B cell (primary cell): Measurements from ENCODE around the gene ITPR1. TPM values are rescaled to one million over a fixed set of nuclear protein-coding genes. Genes with fewer than 3 reads are reported as not detected.

Source experiments
- ATAC-seq: fragments of 200-7000 bp; cut with Tn5 transposase; one replicate; pipeline ENCODE4 v1.10.0; 2021; ENCODE audit warnings: low read depth, mild to moderate bottlenecking, moderate number of reproducible peaks, moderate library complexity
- CTCF ChIA-PET: fragments of 350-600 bp; sonication (Branson Sonifier 250); formaldehyde crosslinking; loops from one replicate; lab custom pipeline; 2021; ENCODE audit warnings: antibody characterized with exemption, inconsistent platforms; lab: Charles Lee
- POLR2A ChIA-PET: fragments of 350-600 bp; sonication (Branson Sonifier 250); formaldehyde crosslinking; loops from one replicate; lab custom pipeline; 2021; ENCODE audit warnings: antibody characterized with exemption; lab: Charles Lee
- DNase-seq: peaks from one replicate; pipeline ENCODE4 v3.0.0; 2013
- H2AFZ ChIP-seq: 2 replicates; pipeline ENCODE4 v1.6.1; 2012; ENCODE audit warnings: mild to moderate bottlenecking, low read depth, low read length; ENCODE audit not compliant: insufficient read depth, poor library complexity, severe bottlenecking
- H3K27ac ChIP-seq, 2 donors: 1 replicate in 1 of 2; 2 replicates in 1 of 2; pipeline ENCODE4 v1.5.1; 2012 to 2013; ENCODE audit warnings: low read length in 2 of 2, mild to moderate bottlenecking in 2 of 2, moderate library complexity in 1 of 2
- H3K27me3 ChIP-seq, 4 experiments: fragments of 200-600 bp in 1 of 4; sonication (generic) in 1 of 4; replicated peaks in 1 of 4; 1 replicate in 2 of 4; 2 replicates in 2 of 4; pipeline versions ENCODE4 v1.6.1 to v1.7.0; 2013 to 2016; ENCODE audit warnings: low read length in 3 of 4, mild to moderate bottlenecking in 2 of 4, mixed read lengths in 1 of 4, moderate library complexity in 1 of 4; ENCODE audit not compliant: insufficient read depth in 4 of 4, control insufficient read depth in 3 of 4; ENCODE audit errors: control extremely low read depth in 1 of 4
- H3K36me3 ChIP-seq, 2 experiments: replicated peaks in 1 of 2; 1 replicate in 1 of 2; 2 replicates in 1 of 2; pipeline versions ENCODE4 v1.6.1 to v1.7.1; 2013; ENCODE audit warnings: low read length in 1 of 2; ENCODE audit not compliant: insufficient read depth in 2 of 2, control insufficient read depth in 1 of 2; ENCODE audit errors: control extremely low read depth in 1 of 2, extremely low read depth in 1 of 2
- H3K4me1 ChIP-seq, 2 donors: fragments of 200-600 bp in 1 of 2; sonication (generic) in 1 of 2; 1 replicate in 1 of 2; 2 replicates in 1 of 2; pipeline versions ENCODE4 v1.5.1 to v1.6.1; 2013 to 2017; ENCODE audit warnings: low read length in 2 of 2; ENCODE audit not compliant: control insufficient read depth in 2 of 2, insufficient read depth in 2 of 2
- H3K4me2 ChIP-seq: replicated peaks from 2 replicates; pipeline ENCODE3; 2012; ENCODE audit warnings: mild to moderate bottlenecking, low read depth, low read length; ENCODE audit not compliant: poor library complexity, severe bottlenecking
- H3K4me3 ChIP-seq, 5 experiments: fragments of 200-600 bp in 1 of 5; sonication (generic) in 1 of 5; 1 replicate in 3 of 5; 2 replicates in 2 of 5; pipeline versions ENCODE4 v1.5.1 to v1.7.0; 2011 to 2016; ENCODE audit warnings: low read length in 4 of 5, mild to moderate bottlenecking in 4 of 5, low read depth in 2 of 5, control low read depth in 1 of 5, moderate library complexity in 1 of 5; ENCODE audit not compliant: insufficient read depth in 1 of 5; ENCODE audit errors: control extremely low read depth in 1 of 5, extremely low read depth in 1 of 5
- H3K79me2 ChIP-seq: fragments of 200-600 bp; sonication (generic); one replicate; pipeline ENCODE4 v1.6.0; 2016; ENCODE audit warnings: low read length; ENCODE audit not compliant: control insufficient read depth, insufficient read depth
- H3K9ac ChIP-seq: fragments of 200-600 bp; sonication (generic); 2 replicates; pipeline ENCODE4 v1.6.1; 2017; ENCODE audit warnings: mild to moderate bottlenecking, low read length, moderate library complexity
- H3K9me3 ChIP-seq, 3 donors: one replicate each; pipeline versions ENCODE4 v1.6.1 to v1.7.1; 2013; ENCODE audit warnings: low read length in 2 of 3; ENCODE audit not compliant: control insufficient read depth in 2 of 3, insufficient read depth in 1 of 3; ENCODE audit errors: control extremely low read depth in 1 of 3
- H4K20me1 ChIP-seq: 2 replicates; pipeline ENCODE4 v1.6.0; 2012; ENCODE audit warnings: mild to moderate bottlenecking, low read length; ENCODE audit not compliant: insufficient read depth, control insufficient read depth, poor library complexity, severe bottlenecking
- H3K27ac Mint-ChIP-seq: one replicate; pipeline ENCODE4 v1.8.0; 2021; ENCODE audit warnings: mixed read lengths
- H3K27me3 Mint-ChIP-seq: one replicate; pipeline ENCODE4 v1.8.0; 2021; ENCODE audit warnings: mixed read lengths
- H3K4me1 Mint-ChIP-seq: one replicate; pipeline ENCODE4 v1.8.0; 2021; ENCODE audit warnings: mixed read lengths
- H3K4me3 Mint-ChIP-seq: one replicate; pipeline ENCODE4 v1.8.0; 2021; ENCODE audit warnings: mixed read lengths
- H3K9me3 Mint-ChIP-seq: one replicate; pipeline ENCODE4 v1.8.0; 2022; ENCODE audit warnings: mixed read lengths; ENCODE audit not compliant: insufficient read depth
- EZH2 ChIP-seq: IDR thresholded peaks from 2 replicates; pipeline ENCODE4 v1.6.1; 2012; ENCODE audit warnings: borderline replicate concordance, low read depth, mild to moderate bottlenecking, moderate library complexity, low read length; ENCODE audit not compliant: insufficient read depth, poor library complexity, severe bottlenecking
- WGBS: methylation state at CpG from one replicate; pipeline ENCODE4 v1.1.5; 2013; ENCODE audit warnings: missing lambda C conversion rate; ENCODE audit not compliant: insufficient coverage; 5-methylcytosine and 5-hydroxymethylcytosine counted together
- intact Hi-C: fragments of 100-400 bp; cut with micrococcal nuclease; formaldehyde crosslinking; loops from one replicate; pipeline ENCODE4 v1.10.0; 2022
- polyA plus RNA-seq: library from polyadenylated mRNA; depleted of rRNA; stranded (reverse); fragments of >200 nt; gene quantifications from 2 replicates; pipeline ENCODE4 v1.2.3, GENCODE V29; 2012
- total RNA-seq, 2 donors: library from RNA; stranded (reverse); fragments of 120-200 nt in 1 of 2; gene quantifications; 1 replicate in 1 of 2; 2 replicates in 1 of 2; pipeline versions ENCODE4 v1.2.3 to v1.2.4, GENCODE V29; 2013 to 2022
- TF ChIP-seq, protein P1 (sequence below): fragments of 200-600 bp; IDR thresholded peaks from one replicate; pipeline ENCODE4 v1.8.0; 2022; ENCODE audit warnings: antibody characterized with exemption, mild to moderate bottlenecking

Gene ITPR1
- total and polyA plus RNA-seq, 2 donors (not counting 1 experiment from before 2014, with no cell fraction given) = 64.0 to 332 TPM

DNA sequence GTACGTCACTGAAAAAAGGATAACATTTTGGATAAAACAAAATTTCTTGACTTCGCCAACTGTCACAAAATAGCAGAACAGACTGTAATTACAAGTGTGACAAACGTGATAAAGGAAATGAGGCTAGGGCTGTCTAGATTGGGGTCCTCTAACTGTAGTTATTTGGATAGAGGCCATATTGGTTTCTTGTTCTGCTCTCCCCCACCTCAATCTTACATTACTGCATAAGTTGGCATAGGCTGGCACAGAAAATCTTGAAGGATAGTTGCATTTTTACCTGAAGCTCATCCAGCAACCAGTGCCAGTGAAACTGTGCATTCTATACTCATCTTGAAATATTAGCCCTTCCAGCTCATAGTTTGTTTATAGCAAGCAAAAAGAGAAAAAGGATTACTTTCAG, 84.6 kb downstream of the ITPR1 start:
- WGBS = no CpG with 5 or more reads among the region's 3 CpGs
- Histone ChIP-seq H3K9ac (no peak overlapping the region), H3K27ac (no peak overlapping the region), H2AFZ (no peak overlapping the region), H4K20me1 (peaks cover 99% of the 10 kb centered on the region), H3K27me3 (no peaks in the 10 kb centered on the region), H3K36me3 (peaks cover 0 to 6% of the 10 kb centered on the region in 2 experiments), H3K79me2 (peaks cover 98% of the 10 kb centered on the region), H3K9me3 (no peaks in the 10 kb centered on the region), H3K4me1 (peaks cover 17 to 23% of the 10 kb centered on the region in 2 donors), H3K4me2 (no peak overlapping the region), H3K4me3 (no peak overlapping the region)
- ATAC-seq = no peak
- Mint-ChIP-seq H3K27ac (no peak overlapping the region), H3K4me1 (peaks cover 75% of the 10 kb centered on the region), H3K4me3 (no peak overlapping the region), H3K9me3 (no peaks in the 10 kb centered on the region), H3K27me3 (no peaks in the 10 kb centered on the region)
- DNase-seq = no peak
- TF ChIP-seq EZH2 = no peak
- TF ChIP-seq, protein P1, sequence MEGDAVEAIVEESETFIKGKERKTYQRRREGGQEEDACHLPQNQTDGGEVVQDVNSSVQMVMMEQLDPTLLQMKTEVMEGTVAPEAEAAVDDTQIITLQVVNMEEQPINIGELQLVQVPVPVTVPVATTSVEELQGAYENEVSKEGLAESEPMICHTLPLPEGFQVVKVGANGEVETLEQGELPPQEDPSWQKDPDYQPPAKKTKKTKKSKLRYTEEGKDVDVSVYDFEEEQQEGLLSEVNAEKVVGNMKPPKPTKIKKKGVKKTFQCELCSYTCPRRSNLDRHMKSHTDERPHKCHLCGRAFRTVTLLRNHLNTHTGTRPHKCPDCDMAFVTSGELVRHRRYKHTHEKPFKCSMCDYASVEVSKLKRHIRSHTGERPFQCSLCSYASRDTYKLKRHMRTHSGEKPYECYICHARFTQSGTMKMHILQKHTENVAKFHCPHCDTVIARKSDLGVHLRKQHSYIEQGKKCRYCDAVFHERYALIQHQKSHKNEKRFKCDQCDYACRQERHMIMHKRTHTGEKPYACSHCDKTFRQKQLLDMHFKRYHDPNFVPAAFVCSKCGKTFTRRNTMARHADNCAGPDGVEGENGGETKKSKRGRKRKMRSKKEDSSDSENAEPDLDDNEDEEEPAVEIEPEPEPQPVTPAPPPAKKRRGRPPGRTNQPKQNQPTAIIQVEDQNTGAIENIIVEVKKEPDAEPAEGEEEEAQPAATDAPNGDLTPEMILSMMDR = no peak
- CTCF ChIA-PET = interaction anchor here (0.7 to 1.9 kb wide), 4 partner anchors 59 to 227 kb away, joined by 3 to 7 read pairs (median 4); partner anchors contain the start of gene ITPR1
- POLR2A ChIA-PET = no interaction called here
- intact Hi-C loops = no loop called here

DNA sequence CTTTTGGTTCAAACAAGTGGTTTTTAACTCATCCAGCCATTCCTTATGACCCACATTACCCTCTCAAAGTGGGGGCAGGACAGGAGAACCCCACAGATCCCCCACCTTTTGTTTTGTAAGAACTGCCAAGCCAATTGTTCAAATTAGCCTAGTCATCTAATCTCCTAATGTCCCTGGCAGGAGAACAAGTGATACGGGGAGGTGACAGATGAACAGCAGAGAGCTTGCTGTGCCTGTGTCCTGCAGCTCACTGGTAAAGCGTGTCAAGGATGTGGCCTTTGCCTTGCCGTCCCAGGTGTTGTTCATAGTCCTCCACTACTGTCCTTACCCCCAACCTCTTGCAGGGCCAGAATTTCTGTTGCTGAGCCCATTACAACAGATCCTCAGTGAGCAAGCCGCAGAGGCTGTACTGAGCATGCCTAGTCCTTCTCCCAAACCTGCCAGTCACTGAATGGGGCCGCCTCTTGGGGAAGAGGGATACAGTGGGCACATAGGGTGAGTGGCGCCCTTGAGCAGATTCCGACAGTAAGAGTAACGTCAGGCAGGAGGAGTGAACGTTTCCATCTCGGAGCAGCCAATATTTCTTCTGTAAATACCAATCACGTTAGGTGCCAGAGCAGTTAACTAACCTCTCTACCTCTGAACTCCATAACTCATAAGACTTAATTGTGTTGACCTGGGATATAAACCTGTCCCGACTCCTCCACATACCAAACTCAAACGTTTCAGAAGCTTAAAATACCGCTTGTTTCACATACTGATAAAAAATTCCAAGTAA, 87.4 kb downstream of the ITPR1 start:
- Histone ChIP-seq H3K4me2 (peak overlapping the region; percentile 24), H3K36me3 (no peaks in the 10 kb centered on the region), H3K27ac (peak overlapping the region in 1 of 2 donors; percentile 45), H3K4me3 (no peak overlapping the region), H3K4me1 (peaks cover 37 to 47% of the 10 kb centered on the region in 2 donors), H3K27me3 (no peaks in the 10 kb centered on the region), H3K9ac (no peak overlapping the region), H4K20me1 (peaks cover 96% of the 10 kb centered on the region), H3K79me2 (peaks cover 96% of the 10 kb centered on the region), H2AFZ (no peak overlapping the region), H3K9me3 (no peaks in the 10 kb centered on the region)
- DNase-seq (no peak), ATAC-seq (no peak)
- ChIA-PET POLR2A (no interaction called here), CTCF (interaction anchor here (0.5 to 1.2 kb wide), 3 partner anchors 20 to 230 kb away, joined by 3 to 6 read pairs (median 3); no protein-coding TSS in a partner anchor)
- intact Hi-C loops = loop anchor here (5.0 kb wide), 1 partner anchor 88 kb away; the partner anchor contains the start of gene ITPR1
- peaks cover 77% of the 10 kb centered on the region for H3K4me1 Mint-ChIP-seq
- H3K27me3 Mint-ChIP-seq = no peaks in the 10 kb centered on the region
- 90% methylated on average over 7 of the region's 14 CpGs for WGBS
- no peak overlapping the region for H3K4me3 Mint-ChIP-seq
- H3K9me3 Mint-ChIP-seq = no peaks in the 10 kb centered on the region
- TF ChIP-seq EZH2 = no peak
- TF ChIP-seq, protein P1 = no peak
- peak overlapping the region; percentile 29 for H3K27ac Mint-ChIP-seq
